Liver (tissue), 9 donors: ENCODE measurements around the gene LEMD2. TPM values are rescaled to one million over a fixed set of nuclear protein-coding genes. Genes with fewer than 3 reads are reported as not detected.

Experiments
- DNase-seq: peaks from one replicate; pipeline ENCODE4 v3.0.0-alpha.2; 2017; ENCODE audit warnings: low spot score
- H3K27ac ChIP-seq, 2 donors: one replicate each; pipeline ENCODE4 v1.7.0; 2013; ENCODE audit warnings: inconsistent platforms in 2 of 2, low read length in 2 of 2, control low read depth in 1 of 2, low read depth in 1 of 2, mild to moderate bottlenecking in 1 of 2
- H3K27me3 ChIP-seq, 4 donors: one replicate each; pipeline versions ENCODE4 v1.6.1 to v1.7.0; 2013; ENCODE audit warnings: low read length in 3 of 4, inconsistent platforms in 1 of 4, mild to moderate bottlenecking in 1 of 4, moderate library complexity in 1 of 4; ENCODE audit not compliant: control insufficient read depth in 4 of 4, insufficient read depth in 4 of 4
- H3K36me3 ChIP-seq, 4 donors: one replicate each; pipeline versions ENCODE4 v1.6.1 to v1.7.0; 2013; ENCODE audit warnings: low read length in 3 of 4, mild to moderate bottlenecking in 3 of 4, low read depth in 1 of 4, moderate library complexity in 1 of 4; ENCODE audit not compliant: control insufficient read depth in 4 of 4, insufficient read depth in 3 of 4
- H3K4me1 ChIP-seq, 4 donors: one replicate each; pipeline versions ENCODE4 v1.6.1 to v1.7.0; 2013; ENCODE audit warnings: low read length in 3 of 4, mild to moderate bottlenecking in 3 of 4, moderate library complexity in 1 of 4; ENCODE audit not compliant: control insufficient read depth in 4 of 4, insufficient read depth in 4 of 4
- H3K4me3 ChIP-seq, 3 donors: one replicate each; pipeline versions ENCODE4 v1.6.1 to v1.7.0; 2013; ENCODE audit warnings: low read length in 3 of 3, control low read depth in 1 of 3, low read depth in 1 of 3, mild to moderate bottlenecking in 1 of 3
- H3K9ac ChIP-seq, 2 donors: one replicate each; pipeline ENCODE4 v1.7.0; 2013; ENCODE audit warnings: low read length in 2 of 2, mild to moderate bottlenecking in 2 of 2, moderate library complexity in 2 of 2, control low read depth in 1 of 2, low read depth in 1 of 2
- H3K9me3 ChIP-seq, 4 donors: one replicate each; pipeline versions ENCODE4 v1.6.1 to v1.7.0; 2013; ENCODE audit warnings: low read length in 3 of 4; ENCODE audit not compliant: control insufficient read depth in 4 of 4
- ATF3 ChIP-seq: IDR thresholded peaks from 2 replicates; pipeline ENCODE4 v1.6.1; 2016; ENCODE audit warnings: antibody characterized with exemption
- CTCF ChIP-seq: fragments of 150-350 bp; IDR thresholded peaks from 2 replicates; pipeline ENCODE4 v1.5.1; 2017; ENCODE audit warnings: improper control_type of control experiment, low read depth, low read length; ENCODE audit not compliant: missing input control
- EGR1 ChIP-seq, 2 donors: IDR thresholded peaks; 2 replicates each; pipeline ENCODE4 v1.6.1; 2016 to 2018; ENCODE audit warnings: antibody characterized with exemption in 2 of 2, low read depth in 2 of 2
- FOXA1 ChIP-seq: IDR thresholded peaks from 2 replicates; pipeline ENCODE4 v1.6.1; 2016; ENCODE audit warnings: antibody characterized with exemption
- FOXA2 ChIP-seq: IDR thresholded peaks from 2 replicates; pipeline ENCODE4 v1.6.1; 2016; ENCODE audit warnings: antibody characterized with exemption
- GABPA ChIP-seq, 2 donors: IDR thresholded peaks in 1 of 2; conservative IDR thresholded peaks in 1 of 2; 2 replicates each; pipeline ENCODE4 v1.6.1; 2016; ENCODE audit warnings: antibody characterized with exemption in 2 of 2, mild to moderate bottlenecking in 1 of 2, moderate library complexity in 1 of 2
- HNF4A ChIP-seq, 2 donors: conservative IDR thresholded peaks; 2 replicates each; pipeline ENCODE4 v1.6.1; 2016; ENCODE audit warnings: antibody characterized with exemption in 2 of 2, mild to moderate bottlenecking in 2 of 2
- HNF4G ChIP-seq: IDR thresholded peaks from 2 replicates; pipeline ENCODE4 v1.6.1; 2016; ENCODE audit warnings: antibody characterized with exemption
- JUND ChIP-seq, 2 donors: IDR thresholded peaks; 2 replicates each; pipeline ENCODE4 v1.6.1; 2016; ENCODE audit warnings: antibody characterized with exemption in 2 of 2
- MAX ChIP-seq: IDR thresholded peaks from 2 replicates; pipeline ENCODE4 v1.6.1; 2016; ENCODE audit warnings: antibody characterized with exemption
- NR2F2 ChIP-seq: IDR thresholded peaks from 2 replicates; pipeline ENCODE4 v1.6.1; 2016; ENCODE audit warnings: antibody characterized with exemption
- RAD21 ChIP-seq, 2 donors: IDR thresholded peaks; 2 replicates each; pipeline ENCODE4 v1.6.1; 2016; ENCODE audit warnings: antibody characterized with exemption in 2 of 2, mild to moderate bottlenecking in 2 of 2
- REST ChIP-seq: IDR thresholded peaks from 2 replicates; pipeline ENCODE4 v1.6.1; 2016; ENCODE audit warnings: antibody characterized with exemption, mild to moderate bottlenecking
- RXRA ChIP-seq, 2 donors: IDR thresholded peaks; 2 replicates each; pipeline ENCODE4 v1.6.1; 2017 to 2018; ENCODE audit warnings: antibody characterized with exemption in 2 of 2, mild to moderate bottlenecking in 1 of 2
- SP1 ChIP-seq: IDR thresholded peaks from 2 replicates; pipeline ENCODE4 v1.6.1; 2018; ENCODE audit warnings: antibody characterized with exemption, mild to moderate bottlenecking
- TAF1 ChIP-seq: conservative IDR thresholded peaks from 2 replicates; pipeline ENCODE4 v1.6.1; 2016; ENCODE audit warnings: antibody characterized with exemption, mild to moderate bottlenecking
- YY1 ChIP-seq: IDR thresholded peaks from 2 replicates; pipeline ENCODE4 v1.6.1; 2016; ENCODE audit warnings: antibody characterized with exemption, mild to moderate bottlenecking
- ZBTB33 ChIP-seq: IDR thresholded peaks from 2 replicates; pipeline ENCODE4 v1.6.1; 2016; ENCODE audit warnings: antibody characterized with exemption
- WGBS: extraction: QIAGEN DNeasy Blood & Tissue Kit; methylation state at CpG from one replicate; pipeline ENCODE4 v1.1.7; 2013; 5-methylcytosine and 5-hydroxymethylcytosine counted together
- polyA plus RNA-seq, 2 donors: library from polyadenylated mRNA; stranded (reverse) in 1 of 2; unstranded in 1 of 2; fragments of 200-250 nt in 1 of 2; fragments of >200 nt in 1 of 2; fragmentation: Nextera tagmentation in 1 of 2; extraction: Ambion mirVana in 1 of 2; gene quantifications; one replicate each; pipeline versions ENCODE4 v1.2.1 to v1.2.3, GENCODE V29; 2013 to 2015
- total RNA-seq, 2 donors: library from RNA; depleted of rRNA; stranded (reverse); fragments of >200 nt; gene quantifications; one replicate each; pipeline ENCODE4 v1.2.3, GENCODE V29; 2014
- donor health status: healthy.
- donor health status: healthy.
- donor health status: healthy.
- donor health status: healthy.
- donor health status: healthy.

LEMD2 gene
- total and polyA plus RNA-seq, 4 donors, result 6.5 to 23.1 (median 16.6) TPM

GRCh38 chr6:33751771-33752645 is 36.9 kb downstream of the LEMD2 start:
- 79% methylated on average over 15 of the region's 15 CpGs for WGBS
- H3K9me3 ChIP-seq, result no peaks in the 10 kb centered on the region
- no peaks in the 10 kb centered on the region for H3K36me3 ChIP-seq
- no peak overlapping the region for H3K27ac ChIP-seq
- TF ChIP-seq FOXA2 (no peak), SP1 (no peak), MAX (no peak), CTCF (no peak), GABPA (IDR thresholded peaks at IDR 0.05 in 1 of 2, conservative IDR thresholded peaks at IDR 0.05 in 1 of 2) (no peak), HNF4A (conservative IDR thresholded peaks at IDR 0.05) (no peak), RAD21 (IDR thresholded peaks at IDR 0.05) (no peak), YY1 (no peak), JUND (IDR thresholded peaks at IDR 0.05) (no peak), NR2F2 (no peak), REST (no peak), FOXA1 (no peak), RXRA (IDR thresholded peaks at IDR 0.05) (no peak), ZBTB33 (no peak), EGR1 (IDR thresholded peaks at IDR 0.05; ENCODE audit: low read depth in 2 of 2) (no peak), TAF1 (no peak), HNF4G (no peak), ATF3 (no peak)
- H3K4me1 ChIP-seq, result peaks cover 0 to 21% (median 6%) of the 10 kb centered on the region in 4 donors
- no peak overlapping the region for H3K4me3 ChIP-seq
- DNase-seq, result no peak
- no peak overlapping the region for H3K9ac ChIP-seq
- H3K27me3 ChIP-seq, result no peaks in the 10 kb centered on the region
